ENCODE measurements around the gene CERKL.

GRCh38 chr2:181575024-181575649 lies 81.8 kb downstream of the CERKL start:
- no peak for TF ChIP-seq CTCF (IDR thresholded peaks at IDR 0.05)
- no peak for TF ChIP-seq POLR2A (IDR thresholded peaks at IDR 0.05)
- TF ChIP-seq EP300 (IDR thresholded peaks at IDR 0.05) = no peak
